SU-DHL-6 (cell line): ENCODE data around the gene GYPC.

ENCODE experiments used
- CTCF ChIP-seq: fragments of 200-600 bp; sonication (generic); IDR thresholded peaks from one replicate; pipeline ENCODE4 v1.5.1; 2017; ENCODE audit warnings: antibody characterized with exemption, mild to moderate bottlenecking, low read length, moderate library complexity; ENCODE audit not compliant: insufficient read depth, poor library complexity, severe bottlenecking
- EZH2phosphoT487 ChIP-seq: fragments of 200-600 bp; sonication (generic), shearing (Covaris generic); conservative IDR thresholded peaks from 2 replicates; pipeline ENCODE4 v1.6.1; 2018; ENCODE audit warnings: mild to moderate bottlenecking, antibody characterized with exemption, low read length, moderate library complexity, mixed read lengths

GRCh38 chr2:126714191-126714965 lies 58.4 kb downstream of the GYPC start:
- no peak for TF ChIP-seq CTCF
- no peak for TF ChIP-seq EZH2phosphoT487
